KOPT-K1 (cell line): Measurements from ENCODE around the gene MARF1.
"Not testable (repeated sequence)": the region's sequence is repeated elsewhere in the genome, so short reads cannot be mapped to it uniquely, and the experiment has no call there.

Experiments
- H3K27ac ChIP-seq: fragments of 200-600 bp; sonication (generic); 2 replicates; pipeline ENCODE4 v1.5.1; 2016; ENCODE audit warnings: antibody characterized with exemption, mild to moderate bottlenecking, low read depth, low read length; ENCODE audit not compliant: poor library complexity, severe bottlenecking
- H3K36me3 ChIP-seq: fragments of 200-600 bp; sonication (generic); 2 replicates; pipeline ENCODE4 v1.5.1; 2017; ENCODE audit warnings: antibody characterized with exemption, mild to moderate bottlenecking, low read length, moderate library complexity; ENCODE audit not compliant: insufficient read depth
- H3K9me3 ChIP-seq: fragments of 200-600 bp; sonication (generic); 2 replicates; pipeline ENCODE4 v1.5.1; 2017; ENCODE audit warnings: antibody characterized with exemption, low read length, mild to moderate bottlenecking; ENCODE audit not compliant: insufficient read depth, poor library complexity, severe bottlenecking

The MARF1 gene

DNA sequence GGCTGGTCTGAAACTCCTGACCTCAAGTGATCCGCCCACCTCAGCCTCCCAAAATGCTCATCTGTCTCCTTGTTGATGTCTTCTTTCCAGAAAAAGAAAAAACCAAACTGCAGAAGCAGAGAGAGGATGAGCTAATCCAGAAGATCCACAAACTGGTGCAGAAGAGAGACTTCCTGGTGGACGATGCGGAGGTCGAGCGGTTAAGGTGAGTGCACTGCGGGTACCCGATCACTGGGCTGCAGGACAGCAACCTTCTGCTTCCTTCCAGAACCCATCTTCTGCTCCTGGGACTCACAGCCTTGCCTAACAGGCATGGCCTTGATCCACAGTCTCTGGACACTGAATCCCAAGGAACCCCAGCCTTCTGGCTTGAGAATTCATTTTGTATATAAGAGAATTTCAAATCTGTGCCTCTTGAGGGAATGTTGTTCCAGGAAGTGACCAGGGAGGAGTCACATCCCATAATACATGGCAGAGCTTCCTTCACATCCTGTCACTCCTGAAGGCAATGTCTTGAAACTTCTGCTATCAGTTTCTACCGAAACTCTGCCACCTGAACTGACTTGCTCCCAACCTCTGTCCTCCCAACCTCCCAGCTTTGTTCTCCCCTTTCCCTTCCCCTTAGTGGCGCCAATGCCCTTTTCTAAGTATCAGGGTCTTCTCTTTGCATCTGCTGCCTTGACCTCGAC lies 61.7 kb downstream of the MARF1 start:
- peaks cover 9% of the 10 kb centered on the region for H3K9me3 ChIP-seq
- no peak overlapping the region for H3K27ac ChIP-seq
- no peaks in the 10 kb centered on the region for H3K36me3 ChIP-seq

GRCh38 chr16:15578824-15579223 lies 64.1 kb downstream of the MARF1 start:
- Histone ChIP-seq H3K36me3 (no peaks in the 10 kb centered on the region), H3K27ac (no peak overlapping the region), H3K9me3 (no peaks in the 10 kb centered on the region)

GRCh38 chr16:15576960-15577958 lies 65.7 kb downstream of the MARF1 start:
- H3K9me3 ChIP-seq, result no peaks in the 10 kb centered on the region
- no peak overlapping the region for H3K27ac ChIP-seq
- H3K36me3 ChIP-seq, result no peaks in the 10 kb centered on the region

GRCh38 chr16:15575293-15576049 lies 67.5 kb downstream of the MARF1 start:
- Histone ChIP-seq H3K27ac (no peak overlapping the region), H3K36me3 (no peaks in the 10 kb centered on the region), H3K9me3 (no peaks in the 10 kb centered on the region)

DNA sequence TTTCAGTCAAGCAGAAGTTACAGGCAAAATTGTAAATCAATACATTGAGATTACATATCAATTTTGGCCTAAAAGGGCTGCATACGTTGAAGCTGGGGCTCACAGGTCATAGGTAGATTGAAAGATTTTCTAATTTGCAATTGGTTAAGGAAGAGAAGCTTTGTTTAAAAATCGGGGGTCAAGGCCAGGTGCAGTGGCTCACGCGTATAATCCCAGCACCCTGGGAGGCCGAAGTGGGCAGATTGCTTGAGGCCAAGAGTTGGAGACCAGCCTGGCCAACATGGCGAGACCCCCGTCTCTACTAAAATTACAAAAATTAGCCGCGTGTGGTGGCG lies 68.4 kb downstream of the MARF1 start:
- Histone ChIP-seq H3K36me3 (no peaks in the 10 kb centered on the region), H3K27ac (no peak overlapping the region), H3K9me3 (no peaks in the 10 kb centered on the region)

DNA sequence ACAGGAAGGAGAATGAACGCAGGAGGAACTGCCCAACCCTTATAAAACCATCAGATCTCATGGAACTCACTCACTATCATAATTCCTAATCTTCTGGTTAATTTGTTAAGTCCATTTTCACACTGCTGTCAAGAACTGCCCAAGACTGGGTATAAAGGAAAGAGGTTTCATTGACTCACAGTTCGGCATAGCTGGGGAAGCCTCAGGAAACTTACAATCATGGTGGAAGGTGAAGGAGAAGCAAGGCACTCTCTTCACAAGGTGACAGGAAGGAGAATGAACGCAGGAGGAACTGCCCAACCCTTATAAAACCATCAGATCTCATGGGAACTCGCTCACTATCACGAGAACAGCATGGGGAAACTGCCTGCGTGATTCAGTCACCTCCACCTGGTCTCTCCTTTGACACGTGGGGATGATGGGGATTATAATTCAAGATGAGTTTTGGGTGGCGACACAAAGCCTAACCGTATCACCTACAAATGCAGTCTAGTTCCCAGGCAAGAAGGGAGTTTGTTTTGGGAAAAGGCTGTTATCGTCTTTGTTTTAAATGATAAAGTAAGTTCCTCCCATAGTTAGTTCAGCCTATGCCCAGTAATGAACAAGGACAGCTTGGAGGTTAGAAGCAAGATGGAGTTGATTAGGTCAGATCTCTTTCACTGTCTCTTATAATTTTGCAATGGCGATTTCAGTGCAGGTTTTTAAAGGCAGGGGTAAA lies 68.9 kb downstream of the MARF1 start:
- H3K27ac ChIP-seq, H3K36me3 ChIP-seq, H3K9me3 ChIP-seq: not testable (repeated sequence)

DNA sequence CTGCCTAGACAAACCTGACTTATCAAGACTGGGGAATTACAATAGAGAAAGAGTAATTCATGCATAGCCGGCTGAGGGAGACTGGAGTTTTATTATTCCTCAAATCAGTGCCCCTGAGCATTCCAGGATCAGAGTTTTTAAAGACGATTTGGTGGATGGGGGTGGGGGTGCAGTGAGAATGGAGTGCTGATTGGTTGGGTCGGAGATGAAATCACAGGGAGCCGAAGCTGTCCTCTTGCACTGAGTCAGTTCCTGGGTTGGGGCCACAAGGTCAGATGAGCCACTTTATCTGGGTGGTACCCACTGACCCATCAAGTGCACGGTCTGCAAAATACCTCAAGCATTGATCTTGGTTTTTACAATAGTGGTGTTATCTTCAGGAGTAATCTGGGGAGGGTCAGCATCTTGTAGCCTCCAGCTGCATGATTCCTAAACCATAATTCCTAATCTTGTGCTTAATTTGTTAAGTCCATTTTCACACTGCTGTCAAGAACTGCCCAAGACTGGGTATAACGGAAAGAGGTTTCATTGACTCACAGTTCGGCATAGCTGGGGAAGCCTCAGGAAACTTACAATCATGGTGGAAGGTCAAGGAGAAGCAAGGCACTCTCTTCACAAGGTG lies 69.6 kb downstream of the MARF1 start:
- Histone ChIP-seq H3K36me3 (no peaks in the 10 kb centered on the region), H3K27ac (no peak overlapping the region), H3K9me3 (no peaks in the 10 kb centered on the region)

DNA sequence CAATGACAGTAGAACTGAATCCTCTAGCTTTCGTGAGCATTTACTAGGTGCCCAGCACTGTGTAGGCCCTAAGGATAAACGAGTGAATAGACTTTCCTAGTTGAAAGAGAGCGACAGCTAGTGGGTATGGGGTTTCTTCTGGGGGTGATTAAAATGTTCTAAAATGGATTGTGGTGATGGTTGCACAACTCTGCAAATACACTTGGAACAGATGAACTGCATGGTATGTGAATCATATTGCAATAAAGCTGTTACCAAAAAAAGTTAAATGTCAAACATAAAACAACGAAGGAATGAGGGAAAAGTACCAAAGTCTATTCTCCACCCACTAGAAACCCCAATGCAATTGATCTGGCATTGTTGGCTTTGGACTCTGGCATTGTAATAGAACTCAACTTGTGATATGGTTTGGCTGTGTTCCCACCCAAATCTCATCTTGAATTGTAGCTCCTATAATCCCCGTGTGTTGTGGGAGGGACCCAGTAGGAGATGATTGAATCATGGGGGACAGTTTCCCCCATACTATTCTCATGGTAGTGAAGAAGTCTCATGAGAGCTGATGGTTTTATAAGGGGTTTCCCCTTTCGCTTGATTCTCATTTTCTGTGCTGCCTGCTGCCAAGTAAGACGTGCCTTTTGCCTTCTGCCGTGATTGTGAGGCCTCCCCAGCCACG lies 70.5 kb downstream of the MARF1 start:
- Histone ChIP-seq H3K9me3 (no peaks in the 10 kb centered on the region), H3K36me3 (no peaks in the 10 kb centered on the region), H3K27ac (no peak overlapping the region)

GRCh38 chr16:15571557-15571956 lies 71.4 kb downstream of the MARF1 start:
- H3K27ac ChIP-seq, result no peak overlapping the region
- H3K36me3 ChIP-seq, result no peaks in the 10 kb centered on the region
- no peaks in the 10 kb centered on the region for H3K9me3 ChIP-seq

DNA sequence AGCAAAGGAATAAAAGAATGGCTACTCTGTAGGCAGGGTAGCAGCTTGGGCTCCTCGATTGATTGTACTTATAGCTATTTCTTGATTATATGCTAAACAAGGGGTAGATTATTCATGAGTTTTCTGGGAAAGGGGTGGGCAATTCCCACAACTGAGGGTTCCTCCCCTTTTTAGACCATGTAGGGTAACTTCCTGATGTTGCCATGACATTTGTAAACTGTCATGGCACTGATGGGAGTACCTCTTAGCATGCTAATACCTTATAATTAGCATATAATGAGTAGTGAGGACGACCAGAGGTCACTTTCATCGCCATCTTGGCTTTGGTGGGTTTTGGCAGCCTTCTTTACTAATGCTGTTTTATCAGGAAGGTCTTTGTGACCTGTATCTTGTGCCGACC lies 72.3 kb downstream of the MARF1 start:
- H3K27ac ChIP-seq, H3K36me3 ChIP-seq, H3K9me3 ChIP-seq: not testable (repeated sequence)

DNA sequence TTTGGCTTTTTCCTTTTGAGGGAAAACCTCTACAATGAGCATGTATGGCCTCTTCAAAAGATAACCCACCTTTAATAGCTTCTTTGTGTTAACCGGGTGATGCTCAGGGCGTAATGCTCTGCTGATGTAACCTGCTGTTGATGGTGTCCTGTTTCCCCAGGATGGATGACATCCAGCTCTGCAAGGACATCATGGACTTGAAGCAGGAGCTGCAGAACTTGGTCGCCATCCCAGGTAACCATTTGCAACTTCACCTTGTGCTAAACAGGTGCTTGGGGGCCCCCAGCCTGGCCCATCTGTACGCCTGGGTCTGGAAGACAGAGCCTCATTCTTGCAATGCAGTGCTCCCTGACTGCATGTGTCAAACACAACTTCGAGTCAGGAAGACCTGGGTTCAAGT lies 75.1 kb downstream of the MARF1 start:
- Histone ChIP-seq H3K27ac (no peak overlapping the region), H3K36me3 (no peaks in the 10 kb centered on the region), H3K9me3 (no peaks in the 10 kb centered on the region)

GRCh38 chr16:15566095-15566494 lies 76.9 kb downstream of the MARF1 start:
- H3K9me3 ChIP-seq, result no peaks in the 10 kb centered on the region
- no peak overlapping the region for H3K27ac ChIP-seq
- H3K36me3 ChIP-seq, result no peaks in the 10 kb centered on the region

DNA sequence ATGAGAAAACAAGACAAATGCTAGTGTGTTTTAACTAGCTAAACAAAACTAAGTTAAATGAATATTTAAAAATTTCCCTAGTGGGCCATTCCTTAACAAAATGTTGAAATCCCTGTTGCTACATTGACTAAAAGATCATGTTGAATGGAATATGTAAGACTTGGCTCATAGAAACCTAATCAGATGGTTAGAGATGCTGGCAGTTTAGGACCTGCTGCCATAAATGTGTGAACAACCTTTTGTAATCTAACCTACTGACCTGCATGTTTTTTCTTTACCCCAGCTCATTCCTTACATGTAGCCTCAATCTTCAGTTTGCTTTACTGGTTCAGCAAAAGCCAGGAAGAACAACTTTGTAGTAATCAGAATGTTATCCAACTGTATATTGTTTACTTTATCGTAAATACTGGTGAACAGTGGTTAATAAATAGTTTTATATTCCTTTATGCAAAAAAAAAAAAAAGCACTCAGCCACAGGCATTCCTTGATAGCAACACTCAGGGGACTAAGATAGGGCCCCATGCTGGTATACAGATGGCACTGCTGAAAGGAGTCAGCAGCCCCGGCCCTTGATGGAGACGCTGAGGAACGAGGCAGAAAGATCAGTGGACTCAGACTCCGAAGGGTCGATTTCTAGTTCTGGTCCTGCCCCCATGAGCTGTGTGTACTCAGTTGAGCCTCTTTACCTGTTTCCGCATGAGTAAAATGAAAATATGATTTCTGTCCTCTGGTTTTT lies 78.2 kb downstream of the MARF1 start:
- no peaks in the 10 kb centered on the region for H3K9me3 ChIP-seq
- no peaks in the 10 kb centered on the region for H3K36me3 ChIP-seq
- H3K27ac ChIP-seq, result no peak overlapping the region
